Endothelial cell of umbilical vein (primary cell): ENCODE measurements around the gene SPPL2B. TPM values are rescaled to one million over a fixed set of nuclear protein-coding genes. Genes with fewer than 3 reads are reported as not detected.

Experiments used
- BruUV-seq: library from RNA; stranded (reverse); fragments of 400-500 nt; replicated peaks from 2 replicates; lab custom pipeline; 2021; lab: Mats Ljungman, UMichigan
- CTCF ChIA-PET: fragments of 300-600, 350-600 bp; sonication (Branson Sonifier 250); formaldehyde crosslinking; loops from one replicate; lab custom pipeline; 2021; ENCODE audit warnings: antibody characterized with exemption, inconsistent platforms; lab: Charles Lee
- POLR2A ChIA-PET: fragments of 300-600, 350-600 bp; sonication (Branson Sonifier 250); formaldehyde crosslinking; loops from one replicate; lab custom pipeline; 2021; ENCODE audit warnings: antibody characterized with exemption, inconsistent platforms; lab: Charles Lee
- DNase-seq: peaks from one replicate; pipeline ENCODE4 v3.0.0-alpha.2; 2011; ENCODE audit warnings: low read depth, low spot score
- FAIRE-seq: peaks from 2 replicates; lab custom pipeline; 2011; peaks lifted over from hg19 to GRCh38; lab: Jason Lieb, UNC
- H2AFZ ChIP-seq: 2 replicates; pipeline ENCODE4 v1.6.0; 2012; ENCODE audit warnings: low read depth, low read length, control low read depth, inconsistent platforms
- H3K27ac ChIP-seq: 2 replicates; pipeline ENCODE4 v1.5.1; 2011; ENCODE audit warnings: low read depth, mild to moderate bottlenecking, control low read depth, low read length, moderate library complexity; ENCODE audit not compliant: insufficient read depth
- H3K27me3 ChIP-seq, 2 experiments: 2 replicates each; pipeline versions ENCODE4 v1.6.0 to v1.6.1; 2011; ENCODE audit warnings: low read length in 2 of 2, mixed read lengths in 1 of 2; ENCODE audit not compliant: control insufficient read depth in 2 of 2, insufficient read depth in 2 of 2
- H3K36me3 ChIP-seq, 2 experiments: 2 replicates in 1 of 2; 3 replicates in 1 of 2; pipeline ENCODE4 v1.5.1; 2011; ENCODE audit warnings: low read length in 2 of 2, mild to moderate bottlenecking in 1 of 2, moderate library complexity in 1 of 2; ENCODE audit not compliant: control insufficient read depth in 2 of 2, insufficient read depth in 2 of 2; ENCODE audit errors: extremely low read depth in 1 of 2
- H3K4me1 ChIP-seq: 3 replicates; pipeline ENCODE4 v1.5.1; 2011; ENCODE audit warnings: mild to moderate bottlenecking, low read length; ENCODE audit not compliant: control insufficient read depth, insufficient read depth; ENCODE audit errors: extremely low read depth
- H3K4me2 ChIP-seq: 2 replicates; pipeline ENCODE4 v1.6.1; 2011; ENCODE audit warnings: low read length, control low read depth, mixed read lengths; ENCODE audit not compliant: insufficient read depth
- H3K4me3 ChIP-seq, 3 experiments: fragments of 200-600 bp in 1 of 3; sonication (generic), shearing (Covaris generic) in 1 of 3; replicated peaks in 1 of 3; 2 replicates each; pipeline ENCODE4 v1.5.1; 2011 to 2016; ENCODE audit warnings: control low read depth in 3 of 3, low read length in 3 of 3, mild to moderate bottlenecking in 2 of 3, inconsistent platforms in 1 of 3, low read depth in 1 of 3, moderate library complexity in 1 of 3; ENCODE audit not compliant: insufficient read depth in 1 of 3
- H3K79me2 ChIP-seq: 2 replicates; pipeline ENCODE4 v1.6.0; 2012; ENCODE audit warnings: low read length, inconsistent platforms; ENCODE audit not compliant: control insufficient read depth, insufficient read depth
- H3K9ac ChIP-seq: replicated peaks from 2 replicates; pipeline ENCODE3; 2011; ENCODE audit warnings: low read length, control low read depth; ENCODE audit not compliant: insufficient read depth; ENCODE audit errors: extremely low read depth
- H3K9me1 ChIP-seq: replicated peaks from 3 replicates; pipeline ENCODE4 v1.6.0; 2011; ENCODE audit warnings: mild to moderate bottlenecking, low read length; ENCODE audit not compliant: control insufficient read depth, insufficient read depth; ENCODE audit errors: extremely low read depth
- H3K9me3 ChIP-seq: replicated peaks from 2 replicates; pipeline ENCODE4 v1.5.1; 2012; ENCODE audit warnings: low read length, inconsistent platforms; ENCODE audit not compliant: control insufficient read depth, insufficient read depth
- H4K20me1 ChIP-seq: replicated peaks from 2 replicates; pipeline ENCODE3; 2011; ENCODE audit warnings: mild to moderate bottlenecking, low read length; ENCODE audit not compliant: control insufficient read depth, insufficient read depth; ENCODE audit errors: extremely low read depth
- CTCF ChIP-seq, 2 donors: IDR thresholded peaks; 1 replicate in 1 of 2; 2 replicates in 1 of 2; pipeline ENCODE4 v1.5.1; 2011; ENCODE audit warnings: low read length in 2 of 2, mild to moderate bottlenecking in 2 of 2, moderate library complexity in 2 of 2, control low read depth in 1 of 2, inconsistent platforms in 1 of 2, low read depth in 1 of 2; ENCODE audit not compliant: insufficient read depth in 1 of 2; ENCODE audit errors: extremely low read depth in 1 of 2
- EZH2 ChIP-seq: IDR thresholded peaks from 2 replicates; pipeline ENCODE4 v1.6.1; 2012; ENCODE audit warnings: borderline replicate concordance, low read depth, mild to moderate bottlenecking, moderate library complexity, low read length, inconsistent platforms; ENCODE audit not compliant: severe bottlenecking
- FOS ChIP-seq: IDR thresholded peaks from 2 replicates; pipeline ENCODE4 v1.6.1; 2011; ENCODE audit warnings: mild to moderate bottlenecking, low read length, moderate library complexity, borderline replicate concordance; ENCODE audit not compliant: insufficient read depth
- GATA2 ChIP-seq: IDR thresholded peaks from 2 replicates; pipeline ENCODE4 v1.7.0; 2011; ENCODE audit warnings: low read depth, mild to moderate bottlenecking, moderate library complexity, mixed read lengths, low read length; ENCODE audit not compliant: insufficient read length, insufficient read depth
- JUN ChIP-seq: IDR thresholded peaks from 2 replicates; pipeline ENCODE4 v1.6.1; 2011; ENCODE audit warnings: borderline replicate concordance, low read depth; ENCODE audit not compliant: insufficient read length, insufficient read depth
- MAX ChIP-seq: IDR thresholded peaks from 2 replicates; pipeline ENCODE4 v1.6.1; 2011; ENCODE audit not compliant: insufficient read depth, insufficient read length
- MYC ChIP-seq: IDR thresholded peaks from one replicate; pipeline ENCODE4 v1.6.1; 2011; ENCODE audit warnings: mild to moderate bottlenecking, low read depth, low read length
- POLR2A ChIP-seq: IDR thresholded peaks from 2 replicates; pipeline ENCODE4 v1.6.1; 2012; ENCODE audit warnings: low read depth, mild to moderate bottlenecking, control low read depth, low read length
- POLR2AphosphoS5 ChIP-seq: IDR thresholded peaks from 2 replicates; pipeline ENCODE4 v1.6.1; 2012; ENCODE audit warnings: low read depth, mild to moderate bottlenecking, control low read depth, low read length, moderate library complexity; ENCODE audit not compliant: insufficient read depth
- dilution Hi-C: fragments of 300-500 bp; cut with MboI; formaldehyde crosslinking; loops from one replicate; pipeline ENCODE4 v1.15.0; 2019; ENCODE audit warnings: low sequenced_read_pairs; ENCODE audit not compliant: extremely low pct_ligation_motif_present
- intact Hi-C: fragments of 100-400 bp; cut with micrococcal nuclease; formaldehyde crosslinking; loops from one replicate; pipeline ENCODE4 v1.10.0; 2022
- polyA plus RNA-seq, 4 experiments: library from polyadenylated mRNA; depleted of rRNA in 3 of 4; stranded (reverse) in 3 of 4; unstranded in 1 of 4; fragments of >200 nt; gene quantifications; 2 replicates each; pipeline versions ENCODE4 v1.2.1 to v1.2.3, GENCODE V29; 2011 to 2012; ENCODE audit warnings: missing spikeins in 1 of 4
- total RNA-seq: library from RNA; stranded (reverse); gene quantifications from 2 replicates; pipeline ENCODE4 v1.2.3, GENCODE V29; 2021

SPPL2B gene
- total and polyA plus RNA-seq, 2 donors (not counting 3 experiments of a cell fraction or from before 2014, with no cell fraction given): 60.7 to 62.7 TPM

- FAIRE-seq: no peak
- no TSS peak for BruUV-seq
These were observed 12.2 kb downstream of the SPPL2B start for GRCh38 chr19:2340496-2341243.

More at GRCh38 chr19:2340496-2341243, 12.2 kb downstream of the SPPL2B start:
- Histone ChIP-seq H3K9me1 (no peaks in the 10 kb centered on the region), H3K36me3 (peaks cover 0 to 3% of the 10 kb centered on the region in 2 experiments), H3K79me2 (no peaks in the 10 kb centered on the region), H3K27me3 (no peaks in the 10 kb centered on the region), H3K27ac (no peak overlapping the region), H4K20me1 (no peaks in the 10 kb centered on the region), H3K4me2 (no peak overlapping the region), H3K4me1 (no peaks in the 10 kb centered on the region), H2AFZ (no peak overlapping the region), H3K4me3 (no peak overlapping the region), H3K9ac (no peak overlapping the region), H3K9me3 (no peaks in the 10 kb centered on the region)
- intact Hi-C loops (no loop called here), dilution Hi-C loops (no loop called here)
- POLR2A ChIA-PET: interaction anchor here (0.6 kb wide), 1 partner anchor 77 kb away, joined by 3 read pairs; no protein-coding TSS in a partner anchor
- TF ChIP-seq FOS: no peak
- no peak for TF ChIP-seq POLR2AphosphoS5
- no peak for TF ChIP-seq GATA2
- no peak for TF ChIP-seq JUN
- TF ChIP-seq EZH2: no peak
- no peak for TF ChIP-seq POLR2A
- no peak for TF ChIP-seq CTCF (IDR thresholded peaks at IDR 0.05; ENCODE audit: extremely low read depth in 1 of 2, insufficient read depth in 1 of 2, low read depth in 1 of 2, low read length in 2 of 2)
- no peak for TF ChIP-seq MYC
- no peak for TF ChIP-seq MAX
- DNase-seq: no peak
- CTCF ChIA-PET: no interaction called here
